Measurements from ENCODE around the gene PTGIS. TPM values are rescaled to one million over a fixed set of nuclear protein-coding genes. Genes with fewer than 3 reads are reported as not detected.

Gene PTGIS
- total RNA-seq, 1 experiment from 2014 or later: 20.0 TPM

- Histone ChIP-seq H3K56ac (ENCODE audit: insufficient read length, low read depth, low read length) (no peak overlapping the region), H4K8ac (replicated peaks; ENCODE audit: insufficient read length, low read depth, low read length) (no peak overlapping the region), H3K27me3 (ENCODE audit: insufficient read depth, low read length) (no peaks in the 10 kb centered on the region), H3K9me3 (ENCODE audit: control insufficient read depth, low read depth, low read length) (no peaks in the 10 kb centered on the region), H2BK5ac (ENCODE audit: insufficient read length, low read length) (no peak overlapping the region), H2AK5ac (ENCODE audit: insufficient read length, low read length) (no peak overlapping the region), H3T11ph (ENCODE audit: low read length) (no peak overlapping the region), H2BK120ac (ENCODE audit: low read depth, low read length, poor library complexity, severe bottlenecking) (no peak overlapping the region), H2BK12ac (ENCODE audit: insufficient read length, low read depth, low read length) (no peak overlapping the region), H3K79me1 (ENCODE audit: insufficient read depth, low read depth, low read length, poor library complexity, severe bottlenecking) (no peaks in the 10 kb centered on the region), H3K27ac (ENCODE audit: insufficient read length, low read depth, low read length) (no peak overlapping the region), H4K20me1 (ENCODE audit: control insufficient read depth, insufficient read depth, insufficient read length) (no peaks in the 10 kb centered on the region), H3K79me2 (ENCODE audit: insufficient read depth, low read length) (no peaks in the 10 kb centered on the region), H3K4me2 (ENCODE audit: insufficient read depth, insufficient read length, low read length) (no peak overlapping the region), H2AFZ (ENCODE audit: low read length) (no peak overlapping the region), H3K4me1 (ENCODE audit: insufficient read depth, low read length) (no peaks in the 10 kb centered on the region), H4K91ac (ENCODE audit: insufficient read length, low read depth, low read length) (no peak overlapping the region), H3K18ac (ENCODE audit: insufficient read length, low read depth, low read length) (no peak overlapping the region), H2BK20ac (ENCODE audit: low read depth, low read length, poor library complexity, severe bottlenecking) (no peak overlapping the region), H3K23ac (ENCODE audit: insufficient read length, low read depth, low read length) (no peak overlapping the region), H3K23me2 (ENCODE audit: insufficient read length, low read depth, low read length, poor library complexity, severe bottlenecking) (no peaks in the 10 kb centered on the region), H2BK15ac (ENCODE audit: low read depth, low read length) (no peak overlapping the region), H3K9ac (ENCODE audit: extremely low read depth, insufficient read length, low read length) (no peak overlapping the region), H4K5ac (ENCODE audit: insufficient read length, low read depth, low read length) (no peak overlapping the region), H3K14ac (ENCODE audit: insufficient read depth, low read length) (no peak overlapping the region), H3K4ac (ENCODE audit: low read depth, low read length) (no peak overlapping the region)
- H3K27me3 Mint-ChIP-seq (ENCODE audit: low read depth): no peaks in the 10 kb centered on the region
- H3K9me3 Mint-ChIP-seq: peaks cover 6 to 7% of the 10 kb centered on the region in 2 experiments; a peak in 4 of 5 replicates
- 0 out of 4 replicates have a peak, but pooled peaks cover 2% of the 10 kb centered on the region in 2 experiments for H3K4me1 Mint-ChIP-seq
- H3K27ac Mint-ChIP-seq: no peak overlapping the region; a peak in 2 of 7 replicates
- DNase-seq: no peak
- H3K4me3 Mint-ChIP-seq: no peak overlapping the region; a peak in 1 of 5 replicates
- TF ChIP-seq CTCF (conservative IDR thresholded peaks at IDR 0.05): no peak
- WGBS (ENCODE audit: extremely low coverage, insufficient read length, low lambda C conversion rate): no CpG with 5 or more reads among the region's 15 CpGs
- H3K36me3 Mint-ChIP-seq (ENCODE audit: insufficient read depth in 1 of 3, low read depth in 3 of 3): peaks cover 34 to 72% (median 59%) of the 10 kb centered on the region in 3 experiments
Observed at GRCh38 chr20:49540687-49541435, 27.1 kb downstream of the PTGIS start.

Data from H9 (cell line).